ENCODE data around the gene MAP2K4. TPM values are rescaled to one million over a fixed set of nuclear protein-coding genes. Genes with fewer than 3 reads are reported as not detected.

The MAP2K4 gene
- total RNA-seq, 4 donors from 2014 or later = 23.1 to 31.9 (median 31.0) TPM

DNA sequence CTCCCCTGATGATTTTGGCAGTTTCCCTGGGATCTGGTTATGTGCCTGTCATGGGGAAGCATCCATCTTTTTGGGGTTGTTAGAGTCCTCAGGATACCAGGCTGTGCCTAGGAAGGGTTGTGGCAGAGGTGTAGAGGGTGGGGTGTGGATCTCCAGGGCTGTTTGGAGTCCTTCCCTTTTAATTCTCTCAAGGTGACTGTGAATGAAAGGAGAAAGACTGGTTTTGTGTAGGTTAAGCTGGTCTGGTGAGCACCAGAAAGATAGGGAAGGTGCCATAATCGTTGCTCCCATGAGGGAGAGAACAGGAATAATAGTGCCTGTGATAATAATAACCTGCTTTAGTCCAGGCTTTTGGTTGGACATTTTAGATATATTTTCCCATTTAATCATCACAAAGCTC lies 7.0 kb downstream of the MAP2K4 start:
- WGBS = 88% methylated on average over 1 of the region's 1 CpG
- Histone ChIP-seq H3K9me3 (no peaks in the 10 kb centered on the region), H3K4me1 (peaks cover 4 to 74% (median 61%) of the 10 kb centered on the region in 4 donors), H3K36me3 (no peaks in the 10 kb centered on the region), H3K27me3 (no peaks in the 10 kb centered on the region), H3K27ac (replicated peaks in 1 of 4) (no peak overlapping the region), H3K4me3 (no peak overlapping the region)
- intact Hi-C loops (cut with DNase I) = loop anchor here (10.0 kb wide), 1 partner anchor 987 kb away; the partner anchor contains the start of gene ELAC2
- TF ChIP-seq POLR2A (IDR thresholded peaks at IDR 0.05; ENCODE audit: low read depth) (no peak), EP300 (IDR thresholded peaks at IDR 0.05) (no peak), POLR2AphosphoS5 (IDR thresholded peaks at IDR 0.05) (no peak)
- TF ChIP-seq, protein P1, sequence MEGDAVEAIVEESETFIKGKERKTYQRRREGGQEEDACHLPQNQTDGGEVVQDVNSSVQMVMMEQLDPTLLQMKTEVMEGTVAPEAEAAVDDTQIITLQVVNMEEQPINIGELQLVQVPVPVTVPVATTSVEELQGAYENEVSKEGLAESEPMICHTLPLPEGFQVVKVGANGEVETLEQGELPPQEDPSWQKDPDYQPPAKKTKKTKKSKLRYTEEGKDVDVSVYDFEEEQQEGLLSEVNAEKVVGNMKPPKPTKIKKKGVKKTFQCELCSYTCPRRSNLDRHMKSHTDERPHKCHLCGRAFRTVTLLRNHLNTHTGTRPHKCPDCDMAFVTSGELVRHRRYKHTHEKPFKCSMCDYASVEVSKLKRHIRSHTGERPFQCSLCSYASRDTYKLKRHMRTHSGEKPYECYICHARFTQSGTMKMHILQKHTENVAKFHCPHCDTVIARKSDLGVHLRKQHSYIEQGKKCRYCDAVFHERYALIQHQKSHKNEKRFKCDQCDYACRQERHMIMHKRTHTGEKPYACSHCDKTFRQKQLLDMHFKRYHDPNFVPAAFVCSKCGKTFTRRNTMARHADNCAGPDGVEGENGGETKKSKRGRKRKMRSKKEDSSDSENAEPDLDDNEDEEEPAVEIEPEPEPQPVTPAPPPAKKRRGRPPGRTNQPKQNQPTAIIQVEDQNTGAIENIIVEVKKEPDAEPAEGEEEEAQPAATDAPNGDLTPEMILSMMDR (IDR thresholded peaks at IDR 0.05) = no peak
- DNase-seq (ENCODE audit: extremely low spot score) = no peak

DNA sequence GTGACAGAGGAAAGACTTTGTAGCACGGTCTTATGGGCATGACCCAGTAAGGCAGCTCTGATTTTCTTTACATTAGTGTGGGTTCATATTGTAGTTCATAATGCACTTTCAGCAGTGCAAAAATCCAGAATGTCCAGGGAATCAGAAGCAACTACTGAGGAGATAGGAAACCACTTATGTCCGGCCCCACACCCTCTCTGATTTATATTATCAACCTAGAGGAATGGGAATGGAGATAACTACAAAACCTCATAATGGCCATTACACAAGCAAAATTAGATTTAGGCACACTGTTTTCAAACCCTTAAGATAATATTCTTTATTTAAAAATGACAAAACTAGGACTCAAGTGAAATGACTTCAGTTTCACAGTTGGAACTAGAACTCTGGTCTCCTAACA lies 7.9 kb downstream of the MAP2K4 start:
- H3K4me3 ChIP-seq = no peak overlapping the region
- no peaks in the 10 kb centered on the region for H3K9me3 ChIP-seq
- peaks cover 4 to 66% (median 52%) of the 10 kb centered on the region in 4 donors for H3K4me1 ChIP-seq
- H3K27ac ChIP-seq (replicated peaks in 1 of 4) = no peak overlapping the region
- no peak for DNase-seq (ENCODE audit: extremely low spot score)
- WGBS = 91% methylated on average over 2 of the region's 2 CpGs
- no peaks in the 10 kb centered on the region for H3K36me3 ChIP-seq
- H3K27me3 ChIP-seq = no peaks in the 10 kb centered on the region
- TF ChIP-seq EP300 (IDR thresholded peaks at IDR 0.05) (no peak), POLR2AphosphoS5 (IDR thresholded peaks at IDR 0.05) (no peak), POLR2A (IDR thresholded peaks at IDR 0.05; ENCODE audit: low read depth) (no peak)
- TF ChIP-seq, protein P1 (IDR thresholded peaks at IDR 0.05) = no peak
- intact Hi-C loops (cut with DNase I) = loop anchor here (10.0 kb wide), 1 partner anchor 986 kb away; the partner anchor contains the start of gene ELAC2

DNA sequence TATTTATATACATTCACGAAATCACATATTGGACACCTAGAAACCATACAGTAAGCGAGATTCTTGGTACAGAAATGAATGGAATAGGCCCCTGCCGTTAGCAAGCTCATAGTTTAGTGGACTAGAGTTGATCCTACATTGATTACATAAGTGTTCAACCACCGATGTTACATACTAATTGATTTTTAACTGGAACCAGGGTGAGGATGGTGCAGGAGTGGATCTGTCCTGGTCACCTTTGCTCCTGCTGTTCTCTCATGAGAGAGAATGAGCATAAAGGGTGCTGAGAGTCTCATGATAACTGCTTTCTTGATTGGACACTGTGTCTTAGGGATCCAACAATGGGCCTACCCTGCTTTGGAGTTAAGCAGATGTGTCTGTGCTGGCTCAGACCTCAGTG lies 13.9 kb downstream of the MAP2K4 start:
- DNase-seq (ENCODE audit: extremely low spot score) = no peak
- TF ChIP-seq POLR2AphosphoS5 (IDR thresholded peaks at IDR 0.05) (no peak), EP300 (IDR thresholded peaks at IDR 0.05) (no peak), POLR2A (IDR thresholded peaks at IDR 0.05; ENCODE audit: low read depth) (no peak)
- TF ChIP-seq, protein P1 (IDR thresholded peaks at IDR 0.05) = no peak
- peaks cover 5 to 62% (median 36%) of the 10 kb centered on the region in 4 donors for H3K4me1 ChIP-seq
- no peaks in the 10 kb centered on the region for H3K27me3 ChIP-seq
- no peak overlapping the region for H3K27ac ChIP-seq (replicated peaks in 1 of 4)
- no peak overlapping the region for H3K4me3 ChIP-seq
- WGBS = 98% methylated on average over 4 of the region's 4 CpGs
- intact Hi-C loops (cut with DNase I) = no loop called here
- H3K36me3 ChIP-seq = peaks cover 0 to 3% (median 0%) of the 10 kb centered on the region in 4 donors
- H3K9me3 ChIP-seq = no peaks in the 10 kb centered on the region

DNA sequence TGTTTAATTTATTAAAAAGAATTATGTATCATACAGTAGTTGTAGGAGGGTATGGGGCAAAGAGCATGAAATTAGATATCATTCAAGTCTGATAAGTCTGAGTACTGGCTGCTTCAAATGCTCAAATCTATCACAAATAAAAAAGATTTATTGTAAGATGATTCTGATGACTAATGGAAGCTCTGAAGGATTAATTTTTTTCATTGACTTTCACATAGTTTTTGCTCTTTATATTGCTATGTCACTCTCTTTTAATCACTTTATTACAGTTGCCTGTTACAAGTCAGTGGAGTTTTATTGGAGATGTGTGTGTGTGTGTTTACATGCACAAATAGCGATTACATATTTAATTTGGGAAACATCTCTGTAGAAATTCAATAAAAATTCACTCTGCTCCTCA lies 15.0 kb downstream of the MAP2K4 start:
- Histone ChIP-seq H3K27ac (replicated peaks in 1 of 4) (no peak overlapping the region), H3K4me1 (peaks cover 13 to 62% (median 32%) of the 10 kb centered on the region in 4 donors), H3K36me3 (peaks cover 0 to 3% (median 0%) of the 10 kb centered on the region in 4 donors), H3K27me3 (no peaks in the 10 kb centered on the region), H3K4me3 (no peak overlapping the region), H3K9me3 (no peaks in the 10 kb centered on the region)
- 95% methylated on average over 1 of the region's 1 CpG for WGBS
- intact Hi-C loops (cut with DNase I) = no loop called here
- TF ChIP-seq POLR2A (IDR thresholded peaks at IDR 0.05; ENCODE audit: low read depth) = no peak
- no peak for TF ChIP-seq EP300 (IDR thresholded peaks at IDR 0.05)
- TF ChIP-seq POLR2AphosphoS5 (IDR thresholded peaks at IDR 0.05) = no peak
- TF ChIP-seq, protein P1 (IDR thresholded peaks at IDR 0.05) = no peak
- no peak for DNase-seq (ENCODE audit: extremely low spot score)

DNA sequence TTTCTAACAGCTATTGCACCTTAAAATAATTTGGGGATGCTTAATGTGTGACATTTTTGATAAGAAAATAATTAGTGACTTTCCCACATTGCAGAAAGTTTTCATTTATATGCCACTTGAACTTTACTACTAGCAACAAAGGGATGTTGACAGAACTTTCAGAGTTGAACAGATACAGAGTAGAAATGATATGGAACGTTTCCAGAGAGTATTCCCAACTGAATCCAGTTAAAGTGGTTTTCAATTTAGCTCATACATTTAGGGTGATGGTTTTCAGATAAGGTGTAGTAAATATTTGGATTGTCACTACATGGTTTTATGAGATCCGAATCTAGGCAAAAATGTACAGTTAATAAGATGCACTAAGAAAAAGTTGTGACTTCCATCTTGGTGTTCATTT lies 17.3 kb downstream of the MAP2K4 start:
- WGBS = 56% methylated on average over 2 of the region's 2 CpGs
- peaks cover 13 to 59% (median 28%) of the 10 kb centered on the region in 4 donors for H3K4me1 ChIP-seq
- TF ChIP-seq EP300 (IDR thresholded peaks at IDR 0.05) (no peak), POLR2AphosphoS5 (IDR thresholded peaks at IDR 0.05) (no peak), POLR2A (IDR thresholded peaks at IDR 0.05; ENCODE audit: low read depth) (no peak)
- TF ChIP-seq, protein P1 (IDR thresholded peaks at IDR 0.05) = no peak
- intact Hi-C loops (cut with DNase I) = no loop called here
- peaks cover 0 to 3% (median 0%) of the 10 kb centered on the region in 4 donors for H3K36me3 ChIP-seq
- H3K9me3 ChIP-seq = no peaks in the 10 kb centered on the region
- no peak for DNase-seq (ENCODE audit: extremely low spot score)
- H3K27me3 ChIP-seq = no peaks in the 10 kb centered on the region
- H3K4me3 ChIP-seq = no peak overlapping the region
- H3K27ac ChIP-seq (replicated peaks in 1 of 4) = no peak overlapping the region
